Activated CD4-positive, alpha-beta T cell treated with anti-CD3 and anti-CD28 coated beads, Interleukin-2, amount 10 ng/mL, durations not matched to agents 24 days and 14 days (primary cell): Measurements from ENCODE around the gene CDH4. TPM values are rescaled to one million over a fixed set of nuclear protein-coding genes. Genes with fewer than 3 reads are reported as not detected.

Experiments
- DNase-seq: peaks from one replicate; pipeline ENCODE4 v3.0.0; 2022
- H3K27ac Mint-ChIP-seq: one replicate; pipeline ENCODE4 v1.8.0; 2022; ENCODE audit warnings: mild to moderate bottlenecking, mixed read lengths
- H3K27me3 Mint-ChIP-seq: one replicate; pipeline ENCODE4 v1.8.0; 2022; ENCODE audit warnings: mixed read lengths
- H3K36me3 Mint-ChIP-seq: one replicate; pipeline ENCODE4 v1.8.0; 2022; ENCODE audit warnings: low read depth, mild to moderate bottlenecking, mixed read lengths
- H3K4me1 Mint-ChIP-seq: one replicate; pipeline ENCODE4 v1.8.0; 2021; ENCODE audit warnings: mixed read lengths
- H3K4me3 Mint-ChIP-seq: one replicate; pipeline ENCODE4 v1.8.0; 2022; ENCODE audit warnings: mild to moderate bottlenecking, moderate library complexity, mixed read lengths
- H3K9me3 Mint-ChIP-seq: one replicate; pipeline ENCODE4 v1.8.0; 2021; ENCODE audit warnings: mixed read lengths
- intact Hi-C: fragments of 100-400 bp; cut with micrococcal nuclease; formaldehyde crosslinking; loops from one replicate; pipeline ENCODE4 v1.15.1; 2023
- total RNA-seq: library from RNA; stranded (reverse); gene quantifications from 2 replicates; pipeline ENCODE4 v1.2.3, GENCODE V29; 2022

Gene CDH4
- total RNA-seq, 1 donor from 2014 or later: not detected

GRCh38 chr20:61543931-61544745 is 292.1 kb downstream of the CDH4 start:
- H3K4me3 Mint-ChIP-seq: no peak overlapping the region
- H3K27ac Mint-ChIP-seq: no peak overlapping the region
- no peaks in the 10 kb centered on the region for H3K4me1 Mint-ChIP-seq
- no peak for DNase-seq
- no peaks in the 10 kb centered on the region for H3K36me3 Mint-ChIP-seq
- no peaks in the 10 kb centered on the region for H3K27me3 Mint-ChIP-seq
- H3K9me3 Mint-ChIP-seq: no peaks in the 10 kb centered on the region
- intact Hi-C loops: no loop called here

GRCh38 chr20:61544910-61545889 is 293.1 kb downstream of the CDH4 start:
- intact Hi-C loops: no loop called here
- Mint-ChIP-seq H3K4me1 (no peaks in the 10 kb centered on the region), H3K9me3 (no peaks in the 10 kb centered on the region), H3K27ac (no peak overlapping the region), H3K27me3 (no peaks in the 10 kb centered on the region), H3K36me3 (no peaks in the 10 kb centered on the region), H3K4me3 (no peak overlapping the region)
- DNase-seq: no peak

- no peaks in the 10 kb centered on the region for H3K36me3 Mint-ChIP-seq
- no peaks in the 10 kb centered on the region for H3K27me3 Mint-ChIP-seq
- H3K4me3 Mint-ChIP-seq: no peak overlapping the region
- no peak for DNase-seq
- peaks cover 4% of the 10 kb centered on the region for H3K9me3 Mint-ChIP-seq
- H3K4me1 Mint-ChIP-seq: no peaks in the 10 kb centered on the region
- intact Hi-C loops: no loop called here
- H3K27ac Mint-ChIP-seq: no peak overlapping the region
These were observed 294.6 kb downstream of the CDH4 start for GRCh38 chr20:61546641-61547040.

- H3K9me3 Mint-ChIP-seq: peaks cover 4% of the 10 kb centered on the region
- intact Hi-C loops: no loop called here
- H3K27ac Mint-ChIP-seq: no peak overlapping the region
These were observed 296.0 kb downstream of the CDH4 start for GRCh38 chr20:61548069-61548468.

GRCh38 chr20:61549865-61550264 is 297.8 kb downstream of the CDH4 start:
- H3K4me3 Mint-ChIP-seq: no peak overlapping the region
- H3K27ac Mint-ChIP-seq: no peak overlapping the region
- H3K36me3 Mint-ChIP-seq: no peaks in the 10 kb centered on the region
- intact Hi-C loops: no loop called here
- H3K9me3 Mint-ChIP-seq: peaks cover 4% of the 10 kb centered on the region
- H3K27me3 Mint-ChIP-seq: no peaks in the 10 kb centered on the region
- no peaks in the 10 kb centered on the region for H3K4me1 Mint-ChIP-seq
- DNase-seq: no peak

More at GRCh38 chr20:61548069-61548468, 296.0 kb downstream of the CDH4 start:
- Mint-ChIP-seq H3K4me3 (no peak overlapping the region), H3K4me1 (no peaks in the 10 kb centered on the region), H3K36me3 (no peaks in the 10 kb centered on the region), H3K27me3 (no peaks in the 10 kb centered on the region)
- no peak for DNase-seq

- H3K27me3 Mint-ChIP-seq: no peaks in the 10 kb centered on the region
- H3K9me3 Mint-ChIP-seq: peaks cover 4% of the 10 kb centered on the region
- no peak for DNase-seq
- H3K36me3 Mint-ChIP-seq: no peaks in the 10 kb centered on the region
- intact Hi-C loops: no loop called here
- H3K4me3 Mint-ChIP-seq: no peak overlapping the region
- no peaks in the 10 kb centered on the region for H3K4me1 Mint-ChIP-seq
- no peak overlapping the region for H3K27ac Mint-ChIP-seq
These were observed 299.3 kb downstream of the CDH4 start for GRCh38 chr20:61551401-61551800.

- no peaks in the 10 kb centered on the region for H3K4me1 Mint-ChIP-seq
- H3K9me3 Mint-ChIP-seq: peaks cover 4% of the 10 kb centered on the region
- DNase-seq: no peak
These were observed 302.6 kb downstream of the CDH4 start for GRCh38 chr20:61554617-61555016.

GRCh38 chr20:61555566-61555965 is 303.5 kb downstream of the CDH4 start:
- H3K4me1 Mint-ChIP-seq: no peaks in the 10 kb centered on the region
- DNase-seq: no peak
- H3K4me3 Mint-ChIP-seq: no peak overlapping the region
- intact Hi-C loops: no loop called here
- peaks cover 4% of the 10 kb centered on the region for H3K9me3 Mint-ChIP-seq
- H3K27me3 Mint-ChIP-seq: no peaks in the 10 kb centered on the region
- no peaks in the 10 kb centered on the region for H3K36me3 Mint-ChIP-seq
- no peak overlapping the region for H3K27ac Mint-ChIP-seq

More at GRCh38 chr20:61554617-61555016, 302.6 kb downstream of the CDH4 start:
- intact Hi-C loops: no loop called here
- no peak overlapping the region for H3K4me3 Mint-ChIP-seq
- H3K36me3 Mint-ChIP-seq: no peaks in the 10 kb centered on the region
- H3K27ac Mint-ChIP-seq: no peak overlapping the region
- H3K27me3 Mint-ChIP-seq: no peaks in the 10 kb centered on the region

GRCh38 chr20:61556111-61556510 is 304.1 kb downstream of the CDH4 start:
- Mint-ChIP-seq H3K27ac (no peak overlapping the region), H3K9me3 (peaks cover 4% of the 10 kb centered on the region), H3K4me3 (no peak overlapping the region), H3K27me3 (no peaks in the 10 kb centered on the region), H3K4me1 (no peaks in the 10 kb centered on the region), H3K36me3 (no peaks in the 10 kb centered on the region)
- DNase-seq: no peak
- intact Hi-C loops: no loop called here

- Mint-ChIP-seq H3K9me3 (no peaks in the 10 kb centered on the region), H3K27me3 (no peaks in the 10 kb centered on the region), H3K36me3 (no peaks in the 10 kb centered on the region), H3K4me3 (no peak overlapping the region), H3K27ac (no peak overlapping the region), H3K4me1 (no peaks in the 10 kb centered on the region)
- intact Hi-C loops: no loop called here
- DNase-seq: no peak
These were observed 304.6 kb downstream of the CDH4 start for GRCh38 chr20:61556673-61557072.

- intact Hi-C loops: no loop called here
- no peaks in the 10 kb centered on the region for H3K9me3 Mint-ChIP-seq
These were observed 305.6 kb downstream of the CDH4 start for GRCh38 chr20:61557621-61558020.

GRCh38 chr20:61558726-61559125 is 306.7 kb downstream of the CDH4 start:
- Mint-ChIP-seq H3K4me1 (no peaks in the 10 kb centered on the region), H3K27me3 (no peaks in the 10 kb centered on the region), H3K36me3 (no peaks in the 10 kb centered on the region), H3K27ac (no peak overlapping the region), H3K9me3 (no peaks in the 10 kb centered on the region), H3K4me3 (no peak overlapping the region)
- intact Hi-C loops: no loop called here
- DNase-seq: no peak

More at GRCh38 chr20:61557621-61558020, 305.6 kb downstream of the CDH4 start:
- no peak for DNase-seq
- H3K4me3 Mint-ChIP-seq: no peak overlapping the region
- H3K4me1 Mint-ChIP-seq: no peaks in the 10 kb centered on the region
- H3K36me3 Mint-ChIP-seq: no peaks in the 10 kb centered on the region
- H3K27me3 Mint-ChIP-seq: no peaks in the 10 kb centered on the region
- no peak overlapping the region for H3K27ac Mint-ChIP-seq

- Mint-ChIP-seq H3K27me3 (no peaks in the 10 kb centered on the region), H3K4me3 (no peak overlapping the region), H3K27ac (no peak overlapping the region), H3K36me3 (no peaks in the 10 kb centered on the region), H3K4me1 (no peaks in the 10 kb centered on the region), H3K9me3 (no peaks in the 10 kb centered on the region)
- DNase-seq: no peak
- intact Hi-C loops: no loop called here
These were observed 307.8 kb downstream of the CDH4 start for GRCh38 chr20:61559706-61560315.
